ENCODE results near the gene AGBL5.

Gene AGBL5

DNA sequence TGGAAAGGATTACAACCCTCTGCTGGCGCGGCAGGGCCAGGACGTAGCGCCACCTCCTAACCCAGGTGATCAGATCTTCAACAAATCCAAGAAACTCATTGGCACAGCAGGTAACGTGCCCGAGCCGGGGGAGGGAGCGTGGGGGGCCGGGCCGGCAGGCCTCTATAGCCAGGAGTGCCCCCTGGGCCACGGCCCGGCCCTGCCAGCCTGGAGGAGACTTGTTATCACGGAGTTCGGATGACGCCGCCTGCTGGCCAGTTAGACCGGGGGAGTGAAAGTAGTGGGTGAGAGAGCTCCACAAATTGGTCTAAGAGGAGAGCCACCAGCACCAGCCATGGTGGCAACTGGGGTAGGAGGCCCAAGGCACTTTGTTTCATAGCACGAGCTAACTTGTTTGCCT lies 27.3 kb upstream of the AGBL5 start:
- no peak for DNase-seq

DNA sequence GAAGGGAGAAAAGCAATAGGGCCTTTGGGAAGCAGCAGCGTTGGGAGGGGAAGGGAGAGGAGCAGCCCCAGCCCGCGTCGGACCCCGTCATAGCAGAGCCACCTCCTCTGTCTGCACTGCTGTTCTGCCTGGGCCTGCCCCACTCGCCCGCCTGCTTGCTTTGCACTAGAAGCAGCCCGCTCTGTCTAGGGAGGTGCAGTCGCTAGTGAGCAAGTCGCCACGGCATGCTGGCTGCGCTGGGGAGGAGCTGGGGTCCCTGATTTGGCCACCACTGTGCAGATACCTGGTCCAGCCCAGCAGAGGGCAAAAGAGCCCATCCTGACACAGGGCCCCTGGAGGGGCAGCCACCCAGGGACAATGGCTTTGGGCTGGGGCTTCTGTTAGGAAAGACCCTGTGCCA lies 26.7 kb upstream of the AGBL5 start:
- no peak for DNase-seq

DNA sequence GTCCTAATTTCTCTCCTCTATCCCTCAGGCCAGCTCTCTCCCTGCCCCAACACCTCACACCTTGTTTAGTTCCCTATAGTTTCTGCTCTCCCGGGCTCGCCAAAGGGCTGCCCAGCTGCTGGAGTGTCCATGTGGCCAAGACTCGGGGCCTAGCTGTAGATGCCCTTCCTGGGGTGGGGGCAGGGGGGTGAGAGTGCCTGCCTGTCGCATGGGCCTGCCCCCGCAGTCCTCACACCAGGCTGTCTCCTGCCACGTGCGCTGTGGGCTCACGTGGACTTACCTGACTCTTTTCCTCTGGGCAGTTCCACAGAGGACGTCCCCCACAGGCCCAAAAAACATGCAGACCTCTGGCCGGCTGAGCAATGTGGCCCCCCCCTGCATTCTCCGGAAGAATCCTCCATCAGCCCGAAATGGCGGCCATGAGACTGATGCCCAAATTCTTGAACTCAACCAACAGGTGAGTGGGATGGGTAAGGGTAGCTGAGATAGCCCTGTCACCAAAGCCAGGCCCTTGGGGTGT lies 26.1 kb upstream of the AGBL5 start:
- DNase-seq: no peak

DNA sequence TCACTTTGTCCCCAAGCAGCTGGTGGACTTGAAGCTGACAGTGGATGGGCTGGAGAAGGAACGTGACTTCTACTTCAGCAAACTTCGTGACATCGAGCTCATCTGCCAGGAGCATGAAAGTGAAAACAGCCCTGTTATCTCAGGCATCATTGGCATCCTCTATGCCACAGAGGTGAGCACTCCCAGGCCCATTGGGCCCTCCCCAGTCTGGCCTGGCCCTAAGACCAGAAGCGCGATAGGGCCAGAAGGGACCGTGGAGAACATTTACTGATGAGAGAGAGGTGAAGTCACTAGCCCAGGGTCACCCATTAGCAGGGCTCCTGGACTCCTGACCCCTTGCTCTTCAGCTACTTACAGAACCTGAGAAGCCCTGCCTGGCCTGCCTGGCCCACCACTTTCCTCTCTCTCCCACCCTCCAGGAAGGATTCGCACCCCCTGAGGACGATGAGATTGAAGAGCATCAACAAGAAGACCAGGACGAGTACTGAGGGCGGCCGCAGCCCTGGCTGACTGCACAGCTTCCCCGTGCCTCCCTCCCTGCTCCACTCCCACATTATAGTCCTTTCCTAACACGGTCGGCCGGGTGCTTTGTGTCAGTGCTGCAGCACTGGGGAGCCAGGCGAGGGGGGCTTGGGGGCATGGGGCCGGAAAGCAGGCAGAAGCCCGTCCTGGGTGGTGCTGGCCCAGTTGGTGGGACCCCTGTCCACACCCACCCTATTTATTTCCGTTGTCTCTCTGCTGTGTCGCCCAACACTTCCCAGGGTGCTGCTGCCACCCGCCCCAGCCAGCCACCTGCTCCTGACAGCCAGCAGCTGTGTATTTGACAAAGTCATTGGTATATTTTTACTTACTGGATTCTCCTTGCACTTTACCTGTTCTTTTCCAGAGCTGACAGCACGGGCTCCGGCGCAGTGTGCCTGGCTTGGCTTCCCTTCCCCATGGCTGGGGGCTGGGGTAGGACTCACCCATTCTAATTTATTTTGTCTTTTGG lies 25.3 kb upstream of the AGBL5 start:
- DNase-seq: no peak

GRCh38 chr2:27027211-27027651 lies 24.2 kb upstream of the AGBL5 start:
- DNase-seq: no peak

- no peak for DNase-seq
Measured at GRCh38 chr2:27029051-27029450, 22.4 kb upstream of the AGBL5 start.

DNA sequence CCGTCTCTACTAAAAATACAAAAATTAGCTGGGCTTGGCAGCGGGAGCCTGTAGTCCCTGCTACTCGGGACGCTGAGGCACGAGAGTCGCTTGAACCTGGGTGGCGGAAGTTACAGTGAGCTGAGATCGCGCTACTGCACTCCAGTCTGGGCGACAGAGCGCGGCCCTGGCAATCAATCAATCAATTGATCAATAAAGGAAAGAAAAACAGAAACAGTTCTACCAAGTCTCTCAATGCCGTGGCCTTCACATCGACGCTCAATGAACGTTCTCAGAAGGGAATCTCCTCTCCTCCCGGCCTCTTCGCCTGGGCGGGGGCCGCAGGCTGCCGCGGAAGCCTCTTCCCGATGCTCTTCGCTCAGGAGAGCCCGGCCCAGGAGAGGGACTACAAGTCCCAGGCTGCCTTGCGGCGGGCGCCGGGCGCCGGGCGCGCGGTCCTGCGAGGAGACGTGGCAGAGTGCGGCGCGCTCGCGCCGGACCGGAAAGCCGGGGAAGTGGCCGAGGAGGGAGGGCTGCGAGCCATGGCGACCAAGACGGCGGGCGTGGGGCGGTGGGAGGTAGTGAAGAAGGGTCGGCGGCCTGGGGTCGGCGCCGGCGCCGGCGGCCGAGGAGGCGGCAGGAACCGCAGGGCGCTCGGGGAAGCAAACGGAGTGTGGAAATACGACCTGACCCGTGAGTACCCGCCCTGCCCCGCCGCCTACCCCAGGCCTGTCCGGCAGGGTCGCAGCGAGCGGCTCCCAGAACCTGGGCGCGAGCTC lies 18.8 kb upstream of the AGBL5 start, which contains the start of gene TMEM214:
Gene TMEM214, plus strand, starts transcription at position 471 of the 758 bp plus-strand sequence. Its CDS starts 51 bp downstream, at position 522.
- peak; percentile 76 for DNase-seq

DNA sequence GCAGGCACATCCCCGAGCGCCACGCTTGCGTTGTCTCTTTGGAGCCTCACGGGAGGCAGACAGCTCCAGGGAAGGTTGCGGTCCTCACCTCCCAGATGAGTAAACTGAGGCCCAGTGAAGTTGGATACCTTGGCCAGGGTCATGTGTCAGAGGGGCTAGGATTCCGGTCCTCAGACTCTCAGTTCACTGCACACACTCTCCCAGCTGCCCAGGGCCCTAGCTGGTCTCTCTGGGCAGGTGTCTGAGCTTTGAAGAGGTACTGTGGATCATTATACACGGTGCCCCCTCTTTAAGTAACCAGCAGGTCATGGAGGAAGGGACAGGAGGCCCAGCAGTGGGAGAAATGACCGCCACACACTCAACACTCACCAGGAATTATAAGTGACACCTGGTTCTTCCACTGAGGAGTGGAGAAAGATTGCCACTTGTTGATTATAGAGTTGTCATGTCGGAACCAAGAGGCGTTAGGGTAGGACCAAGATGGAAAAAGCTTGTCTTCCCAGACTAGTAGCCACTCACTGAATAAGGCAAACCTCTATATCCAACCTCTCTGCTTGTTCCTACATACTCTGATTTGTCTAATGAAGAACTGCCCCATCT lies 18.1 kb upstream of the AGBL5 start:
- DNase-seq: no peak

GRCh38 chr2:27038012-27038411 lies 13.5 kb upstream of the AGBL5 start:
- DNase-seq: no peak

DNA sequence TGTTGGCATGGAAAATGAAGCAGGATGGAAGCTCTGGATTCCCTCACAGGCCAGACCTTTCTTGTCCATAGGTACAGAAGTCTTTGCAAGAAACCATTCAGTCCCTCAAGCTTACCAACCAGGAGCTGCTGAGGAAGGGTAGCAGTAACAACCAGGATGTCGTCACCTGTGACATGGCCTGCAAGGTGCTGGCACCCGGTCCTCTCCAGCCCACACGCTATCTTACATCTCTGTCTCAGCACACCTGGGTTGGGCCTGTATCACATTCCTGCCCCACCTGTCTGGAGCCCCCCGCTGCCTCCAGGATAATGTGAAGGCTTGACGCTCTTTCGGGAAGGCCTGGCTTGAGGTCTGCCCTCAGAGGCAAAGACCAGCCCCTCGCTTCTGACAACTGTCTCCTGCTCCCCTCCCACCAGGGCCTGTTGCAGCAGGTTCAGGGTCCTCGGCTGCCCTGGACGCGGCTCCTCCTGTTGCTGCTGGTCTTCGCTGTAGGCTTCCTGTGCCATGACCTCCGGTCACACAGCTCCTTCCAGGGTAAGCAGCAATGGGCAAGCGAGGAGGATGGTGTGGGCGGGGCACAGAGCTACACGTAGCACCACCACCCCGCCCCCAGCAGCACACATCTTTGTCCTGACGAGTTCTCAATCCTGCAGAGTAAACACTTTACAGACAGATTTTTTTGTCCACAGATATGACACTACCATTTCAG lies 12.7 kb upstream of the AGBL5 start:
- DNase-seq: no peak

GRCh38 chr2:27039426-27039825 lies 12.0 kb upstream of the AGBL5 start:
- no peak for DNase-seq

- DNase-seq: no peak
Measured at GRCh38 chr2:27039871-27040270, 11.6 kb upstream of the AGBL5 start.

DNA sequence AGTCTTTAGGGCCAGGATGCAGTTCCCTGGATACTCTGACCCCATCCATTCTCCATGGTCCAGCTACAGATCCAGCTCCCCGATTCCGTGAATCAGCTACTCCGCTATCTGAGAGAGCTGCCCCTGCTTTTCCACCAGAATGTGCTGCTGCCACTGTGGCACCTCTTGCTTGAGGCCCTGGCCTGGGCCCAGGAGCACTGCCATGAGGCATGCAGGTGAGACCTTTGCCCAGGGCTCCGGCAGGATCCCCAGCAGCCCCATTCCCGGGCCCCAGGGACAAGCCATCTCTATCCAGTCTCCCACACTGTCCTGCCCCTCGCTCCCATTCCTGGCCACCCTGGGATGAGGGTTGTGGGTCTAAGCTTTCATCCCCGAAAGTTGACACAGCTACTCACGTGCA lies 11.2 kb upstream of the AGBL5 start:
- DNase-seq: no peak

DNA sequence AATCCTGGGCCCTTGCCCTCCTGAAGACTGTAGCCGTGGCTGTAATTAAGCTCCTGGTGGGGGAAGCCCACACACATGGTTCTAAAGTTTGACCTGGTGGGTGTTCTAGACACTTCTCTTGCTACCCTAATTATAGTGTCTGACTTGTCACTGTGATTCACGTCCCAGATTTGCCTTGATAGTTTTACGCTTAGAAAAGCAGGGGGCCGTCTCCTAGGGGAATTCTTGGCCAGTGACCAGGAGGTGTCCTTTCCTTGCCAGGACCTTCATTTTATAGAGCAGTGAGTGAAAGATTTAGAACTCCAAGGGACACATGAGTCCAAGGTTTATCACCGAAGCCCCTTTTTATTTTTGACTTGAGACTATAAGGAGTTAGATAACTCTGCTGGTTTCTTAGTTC lies 9.7 kb upstream of the AGBL5 start:
- no peak for DNase-seq

DNA sequence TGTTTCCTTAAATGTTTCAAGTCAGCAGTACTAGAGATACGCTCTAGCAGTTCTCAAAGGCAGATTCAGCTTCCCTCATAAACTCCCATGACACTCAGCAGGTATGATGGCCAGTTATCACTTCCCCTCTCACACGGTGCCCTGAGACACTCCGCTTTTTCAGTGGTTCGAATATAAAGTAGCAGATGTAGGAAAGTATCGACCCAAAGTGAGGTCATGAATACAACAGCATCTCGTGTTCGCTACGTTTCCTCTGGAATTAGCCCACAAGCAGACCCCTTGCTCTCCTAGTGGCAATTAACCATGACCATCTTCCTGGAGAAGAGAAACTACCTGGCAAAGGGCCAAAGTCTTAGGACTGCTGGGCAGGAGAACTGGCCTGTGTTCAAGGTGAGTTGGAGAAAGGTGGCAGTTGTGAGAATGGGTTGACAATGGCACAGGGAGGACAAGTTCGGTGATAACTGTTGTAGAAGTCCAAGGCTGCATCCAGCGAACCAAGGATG lies 9.3 kb upstream of the AGBL5 start:
- DNase-seq: no peak

GRCh38 chr2:27042985-27043634 lies 8.4 kb upstream of the AGBL5 start:
- DNase-seq: no peak

- peak; percentile 21 for DNase-seq
Measured at GRCh38 chr2:27049422-27050280, 1.8 kb upstream of the AGBL5 start.

DNA sequence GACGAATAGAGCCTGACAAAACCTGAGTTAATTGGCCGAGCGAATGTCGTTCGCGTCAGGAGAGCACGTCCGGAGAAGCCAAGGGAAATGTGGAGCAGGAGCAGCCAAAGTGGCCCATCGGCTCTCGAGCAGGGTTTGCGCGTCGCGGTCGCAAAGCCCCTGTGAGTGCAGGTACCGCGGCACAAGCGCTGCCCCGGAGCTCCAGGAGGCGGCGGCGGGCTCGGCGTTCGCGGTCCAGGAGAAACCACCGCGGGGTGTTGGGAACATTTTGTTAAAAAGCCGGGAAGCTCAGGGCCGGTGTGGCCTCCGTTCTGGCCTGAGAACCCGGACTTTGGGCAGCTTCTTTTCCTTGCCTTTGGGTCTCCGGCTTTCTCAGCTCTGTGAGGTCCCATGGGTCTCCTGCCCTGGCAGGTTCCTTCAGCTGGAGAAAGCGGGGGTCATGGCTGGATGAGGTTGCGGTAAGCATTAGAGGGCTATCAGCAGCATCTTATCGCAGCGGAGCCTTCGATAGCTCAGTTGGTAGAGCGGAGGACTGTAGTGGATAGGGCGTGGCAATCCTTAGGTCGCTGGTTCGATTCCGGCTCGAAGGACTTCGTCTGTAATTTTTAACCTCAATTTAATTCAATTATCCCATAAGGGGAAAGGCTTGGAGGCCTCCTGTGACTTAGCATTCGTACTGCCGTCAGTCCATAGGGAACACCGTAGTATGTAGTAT lies 1.0 kb upstream of the AGBL5 start:
- peak; percentile 84 for DNase-seq

- no peak for DNase-seq
Measured at GRCh38 chr2:27051902-27052645, 606 bp downstream of the AGBL5 start.
